B cell (primary cell): Measurements from ENCODE around the gene LRRC10B. TPM values are rescaled to one million over a fixed set of nuclear protein-coding genes. Genes with fewer than 3 reads are reported as not detected.
"Not testable (repeated sequence)": the region's sequence is repeated elsewhere in the genome, so short reads cannot be mapped to it uniquely, and the experiment has no call there.

ENCODE experiments used
- ATAC-seq: fragments of 200-7000 bp; cut with Tn5 transposase; one replicate; pipeline ENCODE4 v1.10.0; 2021; ENCODE audit warnings: low read depth, mild to moderate bottlenecking, moderate number of reproducible peaks, moderate library complexity
- CTCF ChIA-PET: fragments of 350-600 bp; sonication (Branson Sonifier 250); formaldehyde crosslinking; loops from one replicate; lab custom pipeline; 2021; ENCODE audit warnings: antibody characterized with exemption, inconsistent platforms; lab: Charles Lee
- POLR2A ChIA-PET: fragments of 350-600 bp; sonication (Branson Sonifier 250); formaldehyde crosslinking; loops from one replicate; lab custom pipeline; 2021; ENCODE audit warnings: antibody characterized with exemption; lab: Charles Lee
- DNase-seq: peaks from one replicate; pipeline ENCODE4 v3.0.0; 2013
- H2AFZ ChIP-seq: 2 replicates; pipeline ENCODE4 v1.6.1; 2012; ENCODE audit warnings: mild to moderate bottlenecking, low read depth, low read length; ENCODE audit not compliant: insufficient read depth, poor library complexity, severe bottlenecking
- H3K27ac ChIP-seq, 2 donors: 1 replicate in 1 of 2; 2 replicates in 1 of 2; pipeline ENCODE4 v1.5.1; 2012 to 2013; ENCODE audit warnings: low read length in 2 of 2, mild to moderate bottlenecking in 2 of 2, moderate library complexity in 1 of 2
- H3K27me3 ChIP-seq, 4 experiments: fragments of 200-600 bp in 1 of 4; sonication (generic) in 1 of 4; replicated peaks in 1 of 4; 1 replicate in 2 of 4; 2 replicates in 2 of 4; pipeline versions ENCODE4 v1.6.1 to v1.7.0; 2013 to 2016; ENCODE audit warnings: low read length in 3 of 4, mild to moderate bottlenecking in 2 of 4, mixed read lengths in 1 of 4, moderate library complexity in 1 of 4; ENCODE audit not compliant: insufficient read depth in 4 of 4, control insufficient read depth in 3 of 4; ENCODE audit errors: control extremely low read depth in 1 of 4
- H3K36me3 ChIP-seq, 2 experiments: replicated peaks in 1 of 2; 1 replicate in 1 of 2; 2 replicates in 1 of 2; pipeline versions ENCODE4 v1.6.1 to v1.7.1; 2013; ENCODE audit warnings: low read length in 1 of 2; ENCODE audit not compliant: insufficient read depth in 2 of 2, control insufficient read depth in 1 of 2; ENCODE audit errors: control extremely low read depth in 1 of 2, extremely low read depth in 1 of 2
- H3K4me1 ChIP-seq, 2 donors: fragments of 200-600 bp in 1 of 2; sonication (generic) in 1 of 2; 1 replicate in 1 of 2; 2 replicates in 1 of 2; pipeline versions ENCODE4 v1.5.1 to v1.6.1; 2013 to 2017; ENCODE audit warnings: low read length in 2 of 2; ENCODE audit not compliant: control insufficient read depth in 2 of 2, insufficient read depth in 2 of 2
- H3K4me2 ChIP-seq: replicated peaks from 2 replicates; pipeline ENCODE3; 2012; ENCODE audit warnings: mild to moderate bottlenecking, low read depth, low read length; ENCODE audit not compliant: poor library complexity, severe bottlenecking
- H3K4me3 ChIP-seq, 5 experiments: fragments of 200-600 bp in 1 of 5; sonication (generic) in 1 of 5; 1 replicate in 3 of 5; 2 replicates in 2 of 5; pipeline versions ENCODE4 v1.5.1 to v1.7.0; 2011 to 2016; ENCODE audit warnings: low read length in 4 of 5, mild to moderate bottlenecking in 4 of 5, low read depth in 2 of 5, control low read depth in 1 of 5, moderate library complexity in 1 of 5; ENCODE audit not compliant: insufficient read depth in 1 of 5; ENCODE audit errors: control extremely low read depth in 1 of 5, extremely low read depth in 1 of 5
- H3K79me2 ChIP-seq: fragments of 200-600 bp; sonication (generic); one replicate; pipeline ENCODE4 v1.6.0; 2016; ENCODE audit warnings: low read length; ENCODE audit not compliant: control insufficient read depth, insufficient read depth
- H3K9ac ChIP-seq: fragments of 200-600 bp; sonication (generic); 2 replicates; pipeline ENCODE4 v1.6.1; 2017; ENCODE audit warnings: mild to moderate bottlenecking, low read length, moderate library complexity
- H3K9me3 ChIP-seq, 3 donors: one replicate each; pipeline versions ENCODE4 v1.6.1 to v1.7.1; 2013; ENCODE audit warnings: low read length in 2 of 3; ENCODE audit not compliant: control insufficient read depth in 2 of 3, insufficient read depth in 1 of 3; ENCODE audit errors: control extremely low read depth in 1 of 3
- H4K20me1 ChIP-seq: 2 replicates; pipeline ENCODE4 v1.6.0; 2012; ENCODE audit warnings: mild to moderate bottlenecking, low read length; ENCODE audit not compliant: insufficient read depth, control insufficient read depth, poor library complexity, severe bottlenecking
- H3K27ac Mint-ChIP-seq: one replicate; pipeline ENCODE4 v1.8.0; 2021; ENCODE audit warnings: mixed read lengths
- H3K27me3 Mint-ChIP-seq: one replicate; pipeline ENCODE4 v1.8.0; 2021; ENCODE audit warnings: mixed read lengths
- H3K4me1 Mint-ChIP-seq: one replicate; pipeline ENCODE4 v1.8.0; 2021; ENCODE audit warnings: mixed read lengths
- H3K4me3 Mint-ChIP-seq: one replicate; pipeline ENCODE4 v1.8.0; 2021; ENCODE audit warnings: mixed read lengths
- H3K9me3 Mint-ChIP-seq: one replicate; pipeline ENCODE4 v1.8.0; 2022; ENCODE audit warnings: mixed read lengths; ENCODE audit not compliant: insufficient read depth
- EZH2 ChIP-seq: IDR thresholded peaks from 2 replicates; pipeline ENCODE4 v1.6.1; 2012; ENCODE audit warnings: borderline replicate concordance, low read depth, mild to moderate bottlenecking, moderate library complexity, low read length; ENCODE audit not compliant: insufficient read depth, poor library complexity, severe bottlenecking
- WGBS: methylation state at CpG from one replicate; pipeline ENCODE4 v1.1.5; 2013; ENCODE audit warnings: missing lambda C conversion rate; ENCODE audit not compliant: insufficient coverage; 5-methylcytosine and 5-hydroxymethylcytosine counted together
- intact Hi-C: fragments of 100-400 bp; cut with micrococcal nuclease; formaldehyde crosslinking; loops from one replicate; pipeline ENCODE4 v1.10.0; 2022
- polyA plus RNA-seq: library from polyadenylated mRNA; depleted of rRNA; stranded (reverse); fragments of >200 nt; gene quantifications from 2 replicates; pipeline ENCODE4 v1.2.3, GENCODE V29; 2012
- total RNA-seq, 2 donors: library from RNA; stranded (reverse); fragments of 120-200 nt in 1 of 2; gene quantifications; 1 replicate in 1 of 2; 2 replicates in 1 of 2; pipeline versions ENCODE4 v1.2.3 to v1.2.4, GENCODE V29; 2013 to 2022
- TF ChIP-seq, protein P1 (sequence below): fragments of 200-600 bp; IDR thresholded peaks from one replicate; pipeline ENCODE4 v1.8.0; 2022; ENCODE audit warnings: antibody characterized with exemption, mild to moderate bottlenecking

LRRC10B gene
- total and polyA plus RNA-seq, 2 donors (not counting 1 experiment from before 2014, with no cell fraction given): 0.15 TPM; not detected in 1

DNA sequence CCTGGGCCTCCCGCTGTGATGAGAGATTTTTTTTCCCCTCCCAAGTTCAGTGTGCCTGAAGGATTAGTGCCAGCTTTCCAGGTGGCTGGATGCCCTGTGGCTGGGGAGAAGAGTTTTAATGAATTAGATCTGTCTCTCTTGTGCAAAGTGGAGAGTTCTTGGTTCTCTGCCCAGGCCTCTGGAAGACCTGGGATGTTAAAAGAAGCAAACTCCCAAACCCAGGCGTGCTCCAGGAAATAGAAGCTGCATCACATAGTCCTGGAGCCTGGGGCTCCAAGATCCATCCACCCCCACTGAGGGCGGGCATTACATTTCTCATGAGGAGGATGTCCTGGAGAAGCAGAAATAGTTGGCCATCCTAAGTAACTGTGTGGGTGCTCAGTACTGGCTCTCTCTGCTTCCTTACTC is 48.1 kb upstream of the LRRC10B start:
- Histone ChIP-seq H3K9me3 (no peaks in the 10 kb centered on the region), H3K9ac (no peak overlapping the region), H3K79me2 (peaks cover 14% of the 10 kb centered on the region), H2AFZ (no peak overlapping the region), H3K4me2 (no peak overlapping the region), H4K20me1 (peaks cover under 1% of the 10 kb centered on the region), H3K4me1 (no peaks in the 10 kb centered on the region), H3K36me3 (peaks cover 1 to 7% of the 10 kb centered on the region in 2 experiments), H3K27me3 (no peaks in the 10 kb centered on the region), H3K4me3 (no peak overlapping the region), H3K27ac (no peak overlapping the region)
- Mint-ChIP-seq H3K27ac (no peak overlapping the region), H3K27me3 (no peaks in the 10 kb centered on the region), H3K4me1 (no peaks in the 10 kb centered on the region), H3K9me3 (no peaks in the 10 kb centered on the region), H3K4me3 (no peak overlapping the region)
- ATAC-seq (no peak), DNase-seq (no peak)
- CTCF ChIA-PET: no interaction called here
- 100% methylated on average over 1 of the region's 3 CpGs for WGBS
- no peak for TF ChIP-seq EZH2
- TF ChIP-seq, protein P1, sequence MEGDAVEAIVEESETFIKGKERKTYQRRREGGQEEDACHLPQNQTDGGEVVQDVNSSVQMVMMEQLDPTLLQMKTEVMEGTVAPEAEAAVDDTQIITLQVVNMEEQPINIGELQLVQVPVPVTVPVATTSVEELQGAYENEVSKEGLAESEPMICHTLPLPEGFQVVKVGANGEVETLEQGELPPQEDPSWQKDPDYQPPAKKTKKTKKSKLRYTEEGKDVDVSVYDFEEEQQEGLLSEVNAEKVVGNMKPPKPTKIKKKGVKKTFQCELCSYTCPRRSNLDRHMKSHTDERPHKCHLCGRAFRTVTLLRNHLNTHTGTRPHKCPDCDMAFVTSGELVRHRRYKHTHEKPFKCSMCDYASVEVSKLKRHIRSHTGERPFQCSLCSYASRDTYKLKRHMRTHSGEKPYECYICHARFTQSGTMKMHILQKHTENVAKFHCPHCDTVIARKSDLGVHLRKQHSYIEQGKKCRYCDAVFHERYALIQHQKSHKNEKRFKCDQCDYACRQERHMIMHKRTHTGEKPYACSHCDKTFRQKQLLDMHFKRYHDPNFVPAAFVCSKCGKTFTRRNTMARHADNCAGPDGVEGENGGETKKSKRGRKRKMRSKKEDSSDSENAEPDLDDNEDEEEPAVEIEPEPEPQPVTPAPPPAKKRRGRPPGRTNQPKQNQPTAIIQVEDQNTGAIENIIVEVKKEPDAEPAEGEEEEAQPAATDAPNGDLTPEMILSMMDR: no peak
- intact Hi-C loops: no loop called here
- POLR2A ChIA-PET: interaction anchor here (0.6 kb wide), 1 partner anchor 1355 kb away, joined by 3 read pairs; no protein-coding TSS in a partner anchor

DNA sequence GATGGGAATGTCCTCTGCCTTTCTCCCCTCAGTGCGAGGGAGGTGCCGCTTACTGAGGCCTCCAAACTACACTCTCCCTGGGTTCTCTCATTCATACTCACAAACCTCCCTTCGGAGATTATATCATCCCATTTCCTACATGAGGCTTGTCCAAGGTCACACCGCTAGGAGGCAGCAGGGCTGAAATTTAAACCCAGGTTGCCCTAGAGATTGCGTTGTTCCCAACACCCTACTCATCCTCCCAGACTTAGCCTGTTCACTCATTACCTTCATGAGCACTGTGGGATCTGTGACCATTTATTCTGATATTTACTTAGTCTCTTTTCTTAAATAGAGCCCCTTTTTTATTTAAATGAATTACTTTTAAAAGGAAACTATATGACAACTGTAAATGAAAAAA is 47.6 kb upstream of the LRRC10B start:
- Mint-ChIP-seq H3K27me3 (no peaks in the 10 kb centered on the region), H3K4me3 (no peak overlapping the region), H3K27ac (no peak overlapping the region), H3K4me1 (no peaks in the 10 kb centered on the region), H3K9me3 (no peaks in the 10 kb centered on the region)
- POLR2A ChIA-PET: no interaction called here
- ATAC-seq (no peak), DNase-seq (no peak)
- Histone ChIP-seq H3K9me3 (no peaks in the 10 kb centered on the region), H2AFZ (no peak overlapping the region), H3K36me3 (peaks cover 1 to 3% of the 10 kb centered on the region in 2 experiments), H4K20me1 (no peaks in the 10 kb centered on the region), H3K27ac (no peak overlapping the region), H3K79me2 (peaks cover 9% of the 10 kb centered on the region), H3K4me2 (no peak overlapping the region), H3K9ac (no peak overlapping the region), H3K4me1 (no peaks in the 10 kb centered on the region), H3K27me3 (no peaks in the 10 kb centered on the region), H3K4me3 (no peak overlapping the region)
- 100% methylated on average over 4 of the region's 5 CpGs for WGBS
- intact Hi-C loops: no loop called here
- TF ChIP-seq, protein P1: no peak
- CTCF ChIA-PET: no interaction called here

DNA sequence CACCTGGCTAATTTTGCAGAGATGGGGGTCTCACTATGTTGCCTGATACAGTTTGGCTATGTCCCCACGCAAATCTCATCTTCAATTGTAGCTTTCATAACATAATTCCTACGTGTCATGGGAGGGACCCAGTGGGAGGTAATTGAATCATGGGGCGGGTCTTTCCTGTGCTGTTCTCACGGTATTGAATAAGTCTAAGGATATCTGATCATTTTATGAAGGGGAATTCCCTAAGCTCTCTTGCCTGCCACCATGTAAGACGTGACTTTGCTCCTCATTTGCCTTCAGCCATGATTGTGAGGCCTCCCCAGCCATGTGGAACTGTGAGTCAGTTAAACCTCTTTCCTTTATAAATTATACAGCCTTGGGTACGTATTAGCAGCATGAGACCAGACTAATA is 40.9 kb upstream of the LRRC10B start:
- CTCF ChIA-PET: interaction anchor here (1.2 kb wide), 1 partner anchor 22 kb away, joined by 3 read pairs; no protein-coding TSS in a partner anchor
- 76% methylated on average over 2 of the region's 6 CpGs for WGBS

More for the DNA sequence above, 40.9 kb upstream of the LRRC10B start:
- H3K27ac Mint-ChIP-seq, H4K20me1 ChIP-seq, POLR2A ChIA-PET, H3K4me2 ChIP-seq, DNase-seq, H2AFZ ChIP-seq, H3K9ac ChIP-seq, ATAC-seq, H3K4me1 Mint-ChIP-seq, H3K27me3 ChIP-seq, H3K79me2 ChIP-seq, H3K27ac ChIP-seq, H3K27me3 Mint-ChIP-seq, H3K4me3 ChIP-seq, H3K4me3 Mint-ChIP-seq, intact Hi-C loops, H3K9me3 Mint-ChIP-seq, H3K4me1 ChIP-seq: not testable (repeated sequence)
- Histone ChIP-seq H3K9me3 (peaks cover 0 to 14% (median 3%) of the 10 kb centered on the region in 3 donors), H3K36me3 (peaks cover 0 to 20% of the 10 kb centered on the region in 2 experiments)
